Panc1 (cell line): ENCODE data around the gene AEBP2. TPM values are rescaled to one million over a fixed set of nuclear protein-coding genes. Genes with fewer than 3 reads are reported as not detected.

Source experiments
- ATAC-seq: fragments of 200-7000 bp; cut with Tn5 transposase; 2 replicates; pipeline ENCODE4 v1.9.1; 2020; ENCODE audit warnings: mild to moderate bottlenecking, moderate library complexity
- BruUV-seq: library from RNA; stranded (reverse); fragments of 400-500 nt; replicated peaks from 2 replicates; lab custom pipeline; 2021; lab: Mats Ljungman, UMichigan
- CTCF ChIA-PET: fragments of 300-600 bp; sonication (Branson Sonifier 250); formaldehyde crosslinking; loops from one replicate; lab custom pipeline; 2022; ENCODE audit warnings: antibody characterized with exemption; lab: Charles Lee
- POLR2A ChIA-PET: fragments of 300-600 bp; sonication (Branson Sonifier 250); formaldehyde crosslinking; loops from one replicate; lab custom pipeline; 2022; ENCODE audit warnings: antibody characterized with exemption; lab: Charles Lee
- DNase-seq: peaks from one replicate; pipeline ENCODE4 v3.0.0-alpha.2; 2010; ENCODE audit warnings: low read depth, low spot score
- H3K27ac ChIP-seq: 2 replicates; pipeline ENCODE4 v1.5.1; 2011; ENCODE audit warnings: mild to moderate bottlenecking, low read length, inconsistent platforms
- H3K27me3 ChIP-seq: fragments of 200-500 bp; sonication (Bioruptor generic); 2 replicates; pipeline ENCODE4 v1.6.0; 2014; ENCODE audit warnings: low read length, inconsistent platforms; ENCODE audit not compliant: control insufficient read depth, insufficient read depth
- H3K36me3 ChIP-seq: fragments of 200-500 bp; sonication (Bioruptor generic); 2 replicates; pipeline ENCODE4 v1.5.1; 2014; ENCODE audit warnings: inconsistent platforms, mild to moderate bottlenecking, low read length, moderate library complexity; ENCODE audit not compliant: control insufficient read depth, insufficient read depth
- H3K4me1 ChIP-seq: 2 replicates; pipeline ENCODE4 v1.5.1; 2011; ENCODE audit warnings: inconsistent platforms, mild to moderate bottlenecking, low read length, moderate library complexity; ENCODE audit not compliant: control insufficient read depth, insufficient read depth
- H3K4me3 ChIP-seq, 2 experiments: 2 replicates each; pipeline ENCODE4 v1.5.1; 2011 to 2012; ENCODE audit warnings: low read depth in 2 of 2, low read length in 2 of 2, mild to moderate bottlenecking in 2 of 2, inconsistent platforms in 1 of 2, moderate library complexity in 1 of 2
- H3K9me3 ChIP-seq: fragments of 200-500 bp; sonication (Bioruptor generic); 2 replicates; pipeline ENCODE4 v1.5.1; 2014; ENCODE audit warnings: low read depth, mild to moderate bottlenecking, inconsistent platforms, low read length, moderate library complexity; ENCODE audit not compliant: control insufficient read depth, insufficient read depth
- CTCF ChIP-seq: fragments of 450-650 bp; IDR thresholded peaks from 2 replicates; pipeline ENCODE4 v1.5.1; 2017; ENCODE audit warnings: mild to moderate bottlenecking
- POLR2AphosphoS5 ChIP-seq: IDR thresholded peaks from 2 replicates; pipeline ENCODE4 v1.6.1; 2012; ENCODE audit warnings: mild to moderate bottlenecking, low read depth, low read length, moderate library complexity
- REST ChIP-seq, 2 experiments: IDR thresholded peaks; 2 replicates each; pipeline ENCODE4 v1.6.1; 2011 to 2012; ENCODE audit warnings: low read depth in 2 of 2, control low read depth in 1 of 2, low read length in 1 of 2, mild to moderate bottlenecking in 1 of 2, moderate library complexity in 1 of 2; ENCODE audit not compliant: insufficient read depth in 1 of 2
- SIN3A ChIP-seq: IDR thresholded peaks from 2 replicates; pipeline ENCODE4 v1.6.1; 2012; ENCODE audit warnings: low read depth, mild to moderate bottlenecking, low read length, moderate library complexity, borderline replicate concordance; ENCODE audit not compliant: insufficient read depth
- TCF7L2 ChIP-seq: IDR thresholded peaks from 2 replicates; pipeline ENCODE4 v1.6.1; 2011; ENCODE audit warnings: mild to moderate bottlenecking, low read depth, low read length, inconsistent platforms
- in situ Hi-C: cut with HindIII; loops from 2 replicates; pipeline ENCODE4 v1.10.0; 2016; ENCODE audit warnings: low sequenced_read_pairs, low pct_unique_long_range_greater_than_20kb
- intact Hi-C: fragments of 100-400 bp; cut with micrococcal nuclease; formaldehyde crosslinking; loops from one replicate; pipeline ENCODE4 v1.10.0; 2022; ENCODE audit not compliant: unreplicated experiment
- total RNA-seq: library from RNA; stranded (reverse); gene quantifications from one replicate; pipeline ENCODE4 v1.2.1, GENCODE V29; 2021; ENCODE audit not compliant: unreplicated experiment

AEBP2 gene
- total RNA-seq, 1 experiment from 2014 or later: 32.4 TPM

GRCh38 chr12:19409376-19409775 is 29.9 kb upstream of the AEBP2 start:
- ChIA-PET POLR2A (no interaction called here), CTCF (no interaction called here)
- DNase-seq: no peak
- intact Hi-C loops (no loop called here), in situ Hi-C loops (no loop called here)
- H3K27ac ChIP-seq: no peak overlapping the region
- H3K4me3 ChIP-seq: no peak overlapping the region
- H3K9me3 ChIP-seq: no peaks in the 10 kb centered on the region
- no peaks in the 10 kb centered on the region for H3K4me1 ChIP-seq
- ATAC-seq: no peak
- TF ChIP-seq SIN3A (no peak), REST (IDR thresholded peaks at IDR 0.05; ENCODE audit: insufficient read depth in 1 of 2, low read depth in 2 of 2, low read length in 1 of 2) (no peak), CTCF (no peak), TCF7L2 (no peak), POLR2AphosphoS5 (no peak)
- no peaks in the 10 kb centered on the region for H3K27me3 ChIP-seq
- H3K36me3 ChIP-seq: no peaks in the 10 kb centered on the region
- BruUV-seq: no TSS peak

GRCh38 chr12:19410211-19410610 is 29.1 kb upstream of the AEBP2 start:
- POLR2A ChIA-PET: no interaction called here
- DNase-seq (no peak), ATAC-seq (no peak)
- H3K4me1 ChIP-seq: no peaks in the 10 kb centered on the region
- no peak overlapping the region for H3K4me3 ChIP-seq
- H3K36me3 ChIP-seq: no peaks in the 10 kb centered on the region
- in situ Hi-C loops: no loop called here
- no TSS peak for BruUV-seq
- no peak overlapping the region for H3K27ac ChIP-seq
- no peaks in the 10 kb centered on the region for H3K9me3 ChIP-seq
- no peaks in the 10 kb centered on the region for H3K27me3 ChIP-seq
- intact Hi-C loops: no loop called here
- CTCF ChIA-PET: no interaction called here
- TF ChIP-seq CTCF: no peak
- no peak for TF ChIP-seq REST (IDR thresholded peaks at IDR 0.05; ENCODE audit: insufficient read depth in 1 of 2, low read depth in 2 of 2, low read length in 1 of 2)
- no peak for TF ChIP-seq POLR2AphosphoS5
- TF ChIP-seq SIN3A: no peak
- no peak for TF ChIP-seq TCF7L2
